PC-3 (cell line): Measurements from ENCODE around the gene PANK3.

Source experiments
- EZH2 ChIP-seq: fragments of 300-600 bp; sonication (generic); IDR thresholded peaks from one replicate; pipeline ENCODE4 v1.6.1; 2017; ENCODE audit warnings: antibody characterized with exemption, mild to moderate bottlenecking, low read length; ENCODE audit not compliant: unreplicated experiment
- TF ChIP-seq, protein P1 (sequence below): fragments of 300-600 bp; sonication (generic); conservative IDR thresholded peaks from 2 replicates; pipeline ENCODE4 v1.5.1; 2017; ENCODE audit warnings: antibody characterized with exemption, low read depth, mild to moderate bottlenecking, low read length

- TF ChIP-seq, protein P1, sequence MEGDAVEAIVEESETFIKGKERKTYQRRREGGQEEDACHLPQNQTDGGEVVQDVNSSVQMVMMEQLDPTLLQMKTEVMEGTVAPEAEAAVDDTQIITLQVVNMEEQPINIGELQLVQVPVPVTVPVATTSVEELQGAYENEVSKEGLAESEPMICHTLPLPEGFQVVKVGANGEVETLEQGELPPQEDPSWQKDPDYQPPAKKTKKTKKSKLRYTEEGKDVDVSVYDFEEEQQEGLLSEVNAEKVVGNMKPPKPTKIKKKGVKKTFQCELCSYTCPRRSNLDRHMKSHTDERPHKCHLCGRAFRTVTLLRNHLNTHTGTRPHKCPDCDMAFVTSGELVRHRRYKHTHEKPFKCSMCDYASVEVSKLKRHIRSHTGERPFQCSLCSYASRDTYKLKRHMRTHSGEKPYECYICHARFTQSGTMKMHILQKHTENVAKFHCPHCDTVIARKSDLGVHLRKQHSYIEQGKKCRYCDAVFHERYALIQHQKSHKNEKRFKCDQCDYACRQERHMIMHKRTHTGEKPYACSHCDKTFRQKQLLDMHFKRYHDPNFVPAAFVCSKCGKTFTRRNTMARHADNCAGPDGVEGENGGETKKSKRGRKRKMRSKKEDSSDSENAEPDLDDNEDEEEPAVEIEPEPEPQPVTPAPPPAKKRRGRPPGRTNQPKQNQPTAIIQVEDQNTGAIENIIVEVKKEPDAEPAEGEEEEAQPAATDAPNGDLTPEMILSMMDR: no peak
- TF ChIP-seq EZH2: no peak
Measured at GRCh38 chr5:168611165-168611564, 32.0 kb upstream of the PANK3 start.
